Suppressor macrophage treated with lipopolysaccharide for 4 hours (primary cell): ENCODE data around the gene ALG8.

Experiments used
- DNase-seq: peaks from one replicate; pipeline ENCODE4 v3.0.0-alpha.2; 2020

Gene ALG8

DNA sequence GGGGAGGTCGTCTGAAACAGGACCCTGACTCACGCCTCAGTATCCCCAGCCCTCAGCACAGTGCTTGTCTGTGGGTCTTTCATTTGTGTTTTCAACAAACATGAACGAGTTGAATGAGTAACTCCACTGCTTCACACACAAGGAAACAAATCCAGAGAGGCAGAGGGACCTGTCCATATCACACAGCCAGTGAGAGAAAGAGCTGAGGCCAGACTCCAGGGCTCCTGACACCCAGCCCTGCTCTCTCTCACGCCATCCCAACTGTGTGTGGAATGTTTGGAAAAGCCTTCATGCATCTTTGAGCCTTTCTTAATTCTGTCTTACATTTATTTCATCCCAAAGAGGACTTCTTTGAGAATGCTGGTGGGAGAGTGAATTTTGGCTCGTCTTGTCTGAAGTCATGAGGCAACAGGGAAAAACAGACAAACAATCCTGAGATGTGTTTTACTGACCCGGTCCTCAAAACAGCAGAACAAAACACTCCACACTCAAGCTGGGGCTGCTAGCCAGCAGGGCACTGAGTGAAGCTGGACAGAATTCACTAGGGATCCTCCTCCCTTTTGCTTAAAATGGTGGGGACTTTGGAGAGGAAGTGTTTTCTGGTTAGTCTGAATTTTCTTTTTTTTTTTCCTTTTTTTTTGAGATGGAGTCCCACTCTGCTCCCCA is 19.7 kb upstream of the ALG8 start:
- no peak for DNase-seq

DNA sequence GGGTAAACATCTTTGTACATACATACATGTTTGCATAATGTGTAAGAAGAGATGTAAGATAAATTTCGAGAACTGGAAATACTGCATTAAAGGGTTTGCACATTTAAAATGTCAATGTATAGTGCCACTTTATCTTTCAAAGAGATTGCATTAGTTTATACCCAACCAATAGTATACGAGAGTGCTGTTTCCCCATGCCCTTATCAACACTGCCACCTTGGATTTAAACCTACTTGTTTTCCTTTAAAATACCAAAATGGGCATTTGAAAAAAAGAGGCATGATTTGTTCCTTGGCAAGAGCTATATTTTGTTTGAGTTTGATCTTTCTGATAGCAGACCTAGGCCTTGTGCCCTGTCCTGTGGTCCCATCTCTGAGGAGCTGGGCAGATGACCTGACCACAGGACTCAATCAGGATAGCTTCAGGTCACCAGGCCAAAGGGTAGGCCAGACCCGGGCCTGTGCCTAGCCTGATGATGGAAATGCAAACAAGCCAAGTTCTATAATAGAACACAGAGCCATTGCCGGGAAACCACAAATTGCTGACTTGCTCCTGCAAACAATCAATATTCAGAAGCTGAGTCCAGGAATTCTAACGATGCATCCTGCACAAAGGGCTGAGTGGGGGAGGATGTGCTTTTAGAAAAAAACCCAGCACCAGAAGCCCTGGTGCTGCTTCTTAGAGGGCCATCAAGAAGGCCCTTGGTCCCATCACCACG is 16.9 kb upstream of the ALG8 start:
- no peak for DNase-seq

DNA sequence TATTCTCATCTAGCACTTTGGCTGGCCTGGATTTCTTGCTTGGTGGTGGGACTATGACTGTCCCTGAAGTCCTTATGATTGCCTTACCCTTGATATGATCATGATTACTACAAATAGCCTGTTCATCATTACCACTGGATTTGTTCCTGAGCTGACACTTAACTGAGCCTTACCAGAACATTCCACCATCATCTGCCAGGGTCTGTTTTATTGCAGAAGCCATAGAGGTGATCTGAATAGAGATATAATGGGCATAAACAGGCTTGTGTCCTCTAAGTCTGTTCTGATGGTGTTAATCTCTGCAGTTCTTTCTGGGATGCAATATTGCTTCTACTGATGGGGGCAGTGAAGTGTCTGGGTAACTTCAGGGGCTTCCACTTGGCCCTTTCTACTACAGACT is 12.4 kb upstream of the ALG8 start:
- DNase-seq = no peak

GRCh38 chr11:78150754-78151153 is 11.3 kb upstream of the ALG8 start:
- DNase-seq = no peak

- no peak for DNase-seq
These were observed 10.9 kb upstream of the ALG8 start for GRCh38 chr11:78150346-78150745.

DNA sequence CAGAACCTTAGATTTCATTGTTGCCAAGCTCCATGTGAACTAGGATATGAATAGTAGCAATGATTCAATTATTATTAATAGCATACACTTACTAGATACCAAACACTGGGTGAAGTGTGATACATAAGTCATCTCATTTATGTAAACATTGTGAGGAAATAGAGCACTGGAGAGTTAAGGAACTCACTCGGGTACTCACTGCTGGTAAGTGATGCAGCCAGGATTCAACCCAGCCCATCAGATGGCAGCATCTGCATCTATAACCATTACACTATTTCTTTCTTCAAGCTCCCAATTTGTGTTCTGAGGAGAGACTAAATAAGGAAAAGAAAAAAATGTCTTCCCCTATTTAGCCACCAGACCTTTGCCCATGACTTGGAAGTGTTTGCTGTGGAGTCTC is 10.2 kb upstream of the ALG8 start:
- DNase-seq = peak; percentile 47

- DNase-seq = no peak
These were observed 8.4 kb upstream of the ALG8 start for GRCh38 chr11:78147807-78148206.

GRCh38 chr11:78145511-78146025 is 6.1 kb upstream of the ALG8 start:
- no peak for DNase-seq

- DNase-seq = peak; percentile 13
These were observed 1.1 kb upstream of the ALG8 start for GRCh38 chr11:78140392-78141077.

DNA sequence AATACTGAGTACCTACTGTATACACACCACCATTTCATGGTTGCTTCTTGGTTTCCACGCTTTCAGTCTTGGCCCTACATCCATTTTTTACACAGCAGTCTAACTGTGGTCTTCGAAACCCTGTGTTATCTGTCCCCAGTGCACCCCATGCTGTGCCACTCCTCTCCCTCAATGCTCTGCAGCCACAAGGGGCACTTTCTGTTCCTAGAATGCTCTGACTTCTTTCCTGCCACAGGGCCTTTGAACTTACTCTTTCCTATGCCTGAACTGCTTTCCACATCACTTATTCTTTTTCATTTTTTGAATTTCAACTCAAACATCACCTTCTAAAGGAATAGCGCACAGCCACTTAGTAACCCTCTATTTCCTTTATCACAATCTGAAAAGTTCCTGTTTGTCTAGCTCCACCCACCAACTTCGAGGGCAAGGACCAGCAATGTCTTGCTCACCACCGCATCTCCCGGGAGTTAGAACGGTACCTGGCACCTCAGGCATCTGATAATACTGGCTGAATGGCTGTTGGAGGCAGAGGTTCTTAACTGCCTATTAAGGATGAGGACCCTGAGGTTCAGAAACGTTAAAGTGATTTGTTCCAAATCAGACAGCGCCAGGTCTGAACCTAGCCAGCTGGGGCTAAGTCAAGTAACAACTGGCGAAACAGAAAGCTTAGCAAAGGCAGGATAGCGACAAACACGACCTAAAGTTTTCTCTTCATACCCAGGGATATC is 568 bp downstream of the ALG8 start:
- peak; percentile 27 for DNase-seq

- no peak for DNase-seq
These were observed 1.1 kb downstream of the ALG8 start for GRCh38 chr11:78138291-78138690.

- no peak for DNase-seq
These were observed 7.0 kb downstream of the ALG8 start for GRCh38 chr11:78132475-78132874.

DNA sequence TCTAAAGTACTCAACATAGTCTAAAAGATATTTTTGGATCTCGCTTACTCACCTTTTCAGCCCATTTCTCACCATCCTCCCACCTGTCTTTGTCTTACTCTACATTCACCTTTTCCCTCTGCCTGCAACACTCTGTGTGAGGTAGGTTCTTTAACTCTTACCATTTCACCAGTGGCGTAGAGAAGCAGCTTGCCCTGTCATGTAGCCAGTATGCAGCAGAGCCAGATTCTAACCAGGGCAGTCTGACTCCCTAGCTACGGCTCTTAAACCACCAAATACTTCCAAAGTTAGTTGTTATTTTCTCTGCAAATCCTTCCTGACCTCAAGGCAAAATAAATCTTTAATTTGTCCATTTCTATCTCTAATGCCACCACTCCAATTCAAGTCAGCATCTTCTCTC is 7.5 kb downstream of the ALG8 start:
- DNase-seq = no peak

DNA sequence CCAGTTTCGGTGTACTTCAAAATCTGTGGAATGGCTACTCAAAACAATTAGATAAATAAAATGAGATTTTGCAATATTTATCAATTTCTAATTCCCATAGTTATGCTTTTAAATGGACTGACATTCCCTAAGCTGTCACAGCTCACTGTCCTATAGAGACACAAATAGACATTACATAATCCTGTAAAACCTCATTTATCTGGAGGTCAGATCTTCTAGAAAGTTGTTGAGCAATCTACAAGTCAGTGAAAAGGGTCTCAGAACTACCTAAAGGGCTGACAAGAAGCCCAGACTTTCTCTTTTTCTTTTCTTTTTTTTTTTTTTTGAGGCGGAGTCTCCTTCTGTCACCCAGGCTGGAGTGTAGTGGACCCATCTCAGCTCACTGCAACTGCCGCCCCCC is 12.0 kb downstream of the ALG8 start:
- DNase-seq = no peak

DNA sequence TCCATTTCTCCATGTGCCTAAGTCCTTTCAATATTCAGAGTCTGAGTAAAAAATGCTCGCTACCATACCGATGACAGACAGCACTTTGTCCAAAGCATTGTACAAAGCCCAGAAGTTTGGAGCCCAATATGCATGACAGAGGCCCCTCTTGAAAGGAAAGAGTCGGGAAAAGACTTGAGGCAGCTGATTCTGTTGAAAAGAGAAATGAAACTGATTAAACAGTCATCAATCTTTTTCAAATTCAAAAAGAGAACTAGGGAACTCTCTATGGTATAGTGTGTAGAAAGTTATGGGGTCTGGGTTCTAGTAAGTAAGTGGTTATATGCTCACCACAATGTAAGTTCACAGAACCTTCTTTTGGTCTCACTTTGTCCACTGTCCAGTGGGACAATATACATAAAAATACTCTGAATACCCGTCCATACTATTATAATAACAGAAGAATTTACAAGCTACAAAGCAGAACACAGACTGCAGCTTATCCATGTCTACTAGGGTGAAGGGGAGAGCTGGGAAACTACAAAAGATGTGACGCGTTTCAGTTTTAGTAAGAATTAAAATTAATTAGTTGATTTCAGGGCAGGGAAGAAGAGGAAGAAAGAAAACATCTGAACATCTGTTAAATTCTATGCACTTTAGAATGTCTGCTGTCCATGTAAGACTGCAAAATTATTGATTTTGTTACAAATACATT is 26.7 kb downstream of the ALG8 start:
- DNase-seq = no peak

DNA sequence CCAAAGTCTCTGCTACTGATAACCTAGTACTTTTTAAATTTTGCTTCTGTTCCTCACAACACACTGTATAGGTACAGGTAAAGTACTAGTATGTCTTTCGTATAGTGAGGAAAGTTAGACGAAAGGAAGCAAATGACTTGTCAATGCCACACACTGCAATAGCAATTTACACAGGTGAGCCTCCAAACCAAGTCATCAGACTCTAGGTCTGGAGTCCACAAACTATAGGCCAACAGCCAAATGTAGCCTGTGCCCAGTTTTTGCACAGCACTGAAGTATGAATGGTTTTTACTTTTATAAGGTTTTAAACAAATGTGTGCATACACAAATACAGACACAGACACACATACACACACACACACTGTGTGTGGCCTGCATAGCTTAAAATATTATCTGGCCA is 28.1 kb downstream of the ALG8 start:
- no peak for DNase-seq

GRCh38 chr11:78110830-78111229 is 28.6 kb downstream of the ALG8 start:
- DNase-seq = no peak

DNA sequence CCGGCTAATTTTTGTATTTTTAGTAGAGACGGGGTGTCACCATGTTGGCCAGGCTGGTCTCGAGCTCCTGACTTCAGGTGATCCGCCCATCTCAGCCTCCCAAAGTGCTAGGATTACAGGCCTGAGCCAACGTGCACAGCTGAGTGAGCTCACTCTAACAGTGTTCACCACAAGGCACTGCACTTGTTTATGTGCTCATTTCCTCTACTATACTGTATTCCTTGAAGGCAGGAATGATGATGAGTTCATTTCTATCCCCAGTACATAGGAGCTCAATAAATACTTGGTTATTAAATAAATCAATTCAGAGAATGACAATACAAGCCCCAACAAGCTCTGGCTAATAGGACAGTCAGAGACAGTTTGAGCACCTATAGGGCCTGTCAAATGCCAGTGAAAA is 29.1 kb downstream of the ALG8 start:
- DNase-seq = no peak

- no peak for DNase-seq
These were observed 30.1 kb downstream of the ALG8 start for GRCh38 chr11:78109081-78110015.

DNA sequence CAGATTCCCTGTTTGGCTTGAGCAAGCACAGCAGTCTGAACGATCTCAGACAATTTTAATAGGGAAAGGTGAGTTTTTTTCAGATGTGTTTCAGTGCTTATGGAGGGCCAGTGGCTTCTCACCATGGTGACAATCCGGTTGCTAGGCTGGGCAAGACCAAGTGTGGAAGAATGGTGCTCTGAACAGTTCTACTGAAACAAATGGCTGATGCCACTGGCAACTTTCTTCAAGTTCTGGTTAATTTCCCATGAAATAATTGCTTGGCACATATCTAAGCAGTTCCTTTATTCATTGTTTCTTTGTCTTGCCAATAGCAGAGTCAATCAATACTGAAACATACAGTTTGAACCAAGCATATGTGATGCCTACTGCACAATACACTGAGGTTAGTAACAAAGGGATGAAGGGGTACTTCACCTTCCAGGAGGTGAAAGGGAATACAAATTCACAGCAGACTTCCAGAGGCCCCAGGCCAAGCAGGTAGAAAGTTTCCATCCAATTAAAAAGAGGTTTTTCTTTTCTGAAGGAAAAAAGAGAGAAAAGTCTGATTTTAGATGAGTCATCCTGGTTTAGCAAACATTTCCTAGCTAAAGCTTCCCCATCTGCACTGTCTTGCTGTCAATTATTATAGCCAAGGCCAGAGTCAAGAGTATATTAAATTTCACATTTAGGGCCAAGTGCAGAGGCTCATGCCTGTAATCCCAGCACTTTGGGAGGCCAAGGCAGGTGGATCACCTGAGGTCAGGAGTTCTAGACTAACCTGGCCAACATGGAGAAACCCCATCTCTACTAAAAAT is 38.6 kb downstream of the ALG8 start:
- DNase-seq = no peak

DNA sequence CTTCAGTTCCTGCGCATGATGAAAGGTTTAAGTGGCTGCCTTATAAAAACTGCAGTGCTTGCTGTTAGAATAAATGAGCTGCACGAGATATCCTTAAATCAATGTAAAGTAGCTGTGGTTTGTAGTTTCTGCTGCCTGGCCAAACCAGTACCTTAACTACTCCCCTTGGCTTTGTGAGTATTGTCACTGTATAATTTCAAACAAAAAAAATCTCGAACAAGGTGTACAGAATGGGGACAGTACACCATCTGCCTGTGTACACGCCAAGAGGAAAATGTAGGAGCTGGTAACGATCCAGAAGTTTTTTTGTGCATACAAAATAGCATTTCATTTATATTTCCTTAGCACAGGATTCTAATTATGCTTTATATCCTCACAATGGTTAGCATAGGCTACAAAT is 39.2 kb downstream of the ALG8 start:
- no peak for DNase-seq
